Measurements from ENCODE around the gene TBL1XR1. TPM values are rescaled to one million over a fixed set of nuclear protein-coding genes. Genes with fewer than 3 reads are reported as not detected.
A peak's percentile ranks its signal among the peaks of the same experiment; 100 is the strongest.

Gene TBL1XR1
- total and polyA plus RNA-seq, 7 experiments from 2014 or later: 20.8 to 173 (median 107) TPM

GRCh38 chr3:177154733-177155132 is 42.5 kb downstream of the TBL1XR1 start:
- Histone ChIP-seq H3K4me1 (ENCODE audit: control insufficient read depth in 2 of 2, insufficient read depth in 2 of 2, low read length in 2 of 2) (peaks cover 0 to 9% of the 10 kb centered on the region in 2 donors), H3K27ac (ENCODE audit: low read depth, low read length) (no peak overlapping the region), H3K9me3 (ENCODE audit: control insufficient read depth in 2 of 3, low read length in 3 of 3) (no peaks in the 10 kb centered on the region), H3K36me3 (ENCODE audit: control insufficient read depth in 2 of 3, insufficient read depth in 3 of 3, low read length in 3 of 3) (no peaks in the 10 kb centered on the region), H3K27me3 (ENCODE audit: control insufficient read depth in 2 of 2, insufficient read depth in 2 of 2, low read length in 2 of 2) (no peaks in the 10 kb centered on the region), H3K4me3 (ENCODE audit: low read length) (no peak overlapping the region)
- H3K4me1 Mint-ChIP-seq: peaks cover 38 to 88% (median 69%) of the 10 kb centered on the region in 7 donors
- no peak overlapping the region for H3K4me3 Mint-ChIP-seq
- no peak for DNase-seq
- peak overlapping the region in 6 of 9 donors; percentile 48 to 86 (median 72) for H3K27ac Mint-ChIP-seq
- CTCF ChIA-PET: no interaction called here
- intact Hi-C loops (cut with micrococcal nuclease): no loop called here
- H3K36me3 Mint-ChIP-seq: peaks cover 0 to 18% (median 5%) of the 10 kb centered on the region in 5 donors
- no peak for ATAC-seq
- peaks cover 0 to 3% (median 0%) of the 10 kb centered on the region in 11 donors for H3K9me3 Mint-ChIP-seq
- H3K27me3 Mint-ChIP-seq: no peaks in the 10 kb centered on the region
- POLR2A ChIA-PET: interaction anchor here (1.2 kb wide), 1 partner anchor 42 kb away, joined by 3 read pairs; no protein-coding TSS in a partner anchor

- Mint-ChIP-seq H3K4me1 (peaks cover 40 to 84% (median 69%) of the 10 kb centered on the region in 7 donors), H3K4me3 (peak overlapping the region; percentile 8 to 69 (median 48))
- no peak overlapping the region for H3K27ac ChIP-seq (ENCODE audit: low read depth, low read length)
These were observed 46.2 kb downstream of the TBL1XR1 start for GRCh38 chr3:177150970-177151627.

GRCh38 chr3:177150218-177150916 is 46.9 kb downstream of the TBL1XR1 start:
- Histone ChIP-seq H3K9me3 (ENCODE audit: control insufficient read depth in 2 of 3, low read length in 3 of 3) (no peaks in the 10 kb centered on the region), H3K36me3 (ENCODE audit: control insufficient read depth in 2 of 3, insufficient read depth in 3 of 3, low read length in 3 of 3) (no peaks in the 10 kb centered on the region), H3K27ac (ENCODE audit: low read depth, low read length) (no peak overlapping the region), H3K4me3 (ENCODE audit: low read length) (no peak overlapping the region), H3K27me3 (ENCODE audit: control insufficient read depth in 2 of 2, insufficient read depth in 2 of 2, low read length in 2 of 2) (no peaks in the 10 kb centered on the region), H3K4me1 (ENCODE audit: control insufficient read depth in 2 of 2, insufficient read depth in 2 of 2, low read length in 2 of 2) (peaks cover 22% of the 10 kb centered on the region in 2 donors)
- POLR2A ChIA-PET: interaction anchor here (0.5 to 1.4 kb wide), 3 partner anchors 9 to 79 kb away, joined by 3 to 8 read pairs (median 5); no protein-coding TSS in a partner anchor
- DNase-seq: no peak
- Mint-ChIP-seq H3K27ac (peak overlapping the region; percentile 2 to 77 (median 43)), H3K27me3 (no peaks in the 10 kb centered on the region), H3K4me1 (peaks cover 46 to 91% (median 76%) of the 10 kb centered on the region in 7 donors), H3K36me3 (peaks cover 0 to 8% (median 4%) of the 10 kb centered on the region in 5 donors), H3K4me3 (peak overlapping the region in 5 of 10 donors; percentile 43 to 69 (median 56)), H3K9me3 (no peaks in the 10 kb centered on the region)
- no peak for ATAC-seq
- CTCF ChIA-PET: interaction anchor here (0.6 to 0.9 kb wide), 2 partner anchors 10 to 37 kb away, joined by 3 to 4 read pairs; no protein-coding TSS in a partner anchor
- intact Hi-C loops (cut with micrococcal nuclease): loop anchor here in 1 of 2 donors (2.0 kb wide), 1 partner anchor 18 kb away; no protein-coding TSS in a partner anchor

More at GRCh38 chr3:177150970-177151627, 46.2 kb downstream of the TBL1XR1 start:
- Mint-ChIP-seq H3K27ac (peak overlapping the region in 8 of 9 donors; percentile 26 to 87 (median 73)), H3K9me3 (no peaks in the 10 kb centered on the region), H3K36me3 (peaks cover 0 to 8% (median 4%) of the 10 kb centered on the region in 5 donors), H3K27me3 (no peaks in the 10 kb centered on the region)
- H3K36me3 ChIP-seq (ENCODE audit: control insufficient read depth in 2 of 3, insufficient read depth in 3 of 3, low read length in 3 of 3): no peaks in the 10 kb centered on the region
- ChIA-PET POLR2A (interaction anchor here (0.5 to 1.1 kb wide), 2 partner anchors 11 to 80 kb away, joined by 3 to 5 read pairs; no protein-coding TSS in a partner anchor), CTCF (interaction anchor here (0.5 to 0.9 kb wide), 2 partner anchors 10 to 37 kb away, joined by 3 to 4 read pairs; no protein-coding TSS in a partner anchor)
- no peaks in the 10 kb centered on the region for H3K9me3 ChIP-seq (ENCODE audit: control insufficient read depth in 2 of 3, low read length in 3 of 3)
- H3K4me1 ChIP-seq (ENCODE audit: control insufficient read depth in 2 of 2, insufficient read depth in 2 of 2, low read length in 2 of 2): peaks cover 14 to 18% of the 10 kb centered on the region in 2 donors
- DNase-seq (peak in 5 of 9 donors; percentile 15 to 41 (median 31)), ATAC-seq (peak; percentile 81)
- H3K27me3 ChIP-seq (ENCODE audit: control insufficient read depth in 2 of 2, insufficient read depth in 2 of 2, low read length in 2 of 2): no peaks in the 10 kb centered on the region
- intact Hi-C loops (cut with micrococcal nuclease): loop anchor here in 1 of 2 donors (1.0 to 2.0 kb wide), 2 partner anchors 10 to 18 kb away; no protein-coding TSS in a partner anchor
- H3K4me3 ChIP-seq (ENCODE audit: low read length): no peak overlapping the region

GRCh38 chr3:177149106-177149505 is 48.2 kb downstream of the TBL1XR1 start:
- H3K36me3 Mint-ChIP-seq: peaks cover 0 to 5% (median 0%) of the 10 kb centered on the region in 5 donors
- peaks cover 29 to 31% of the 10 kb centered on the region in 2 donors for H3K4me1 ChIP-seq (ENCODE audit: control insufficient read depth in 2 of 2, insufficient read depth in 2 of 2, low read length in 2 of 2)
- POLR2A ChIA-PET: interaction anchor here (1.2 to 1.4 kb wide), 2 partner anchors 11 to 69 kb away, joined by 4 to 8 read pairs; no protein-coding TSS in a partner anchor

GRCh38 chr3:177147790-177148189 is 49.5 kb downstream of the TBL1XR1 start:
- Histone ChIP-seq H3K36me3 (ENCODE audit: control insufficient read depth in 2 of 3, insufficient read depth in 3 of 3, low read length in 3 of 3) (no peaks in the 10 kb centered on the region), H3K27ac (ENCODE audit: low read depth, low read length) (no peak overlapping the region), H3K4me3 (ENCODE audit: low read length) (no peak overlapping the region), H3K27me3 (ENCODE audit: control insufficient read depth in 2 of 2, insufficient read depth in 2 of 2, low read length in 2 of 2) (no peaks in the 10 kb centered on the region), H3K4me1 (ENCODE audit: control insufficient read depth in 2 of 2, insufficient read depth in 2 of 2, low read length in 2 of 2) (peaks cover 32 to 33% of the 10 kb centered on the region in 2 donors), H3K9me3 (ENCODE audit: control insufficient read depth in 2 of 3, low read length in 3 of 3) (no peaks in the 10 kb centered on the region)
- Mint-ChIP-seq H3K9me3 (no peaks in the 10 kb centered on the region), H3K4me3 (peak overlapping the region in 7 of 10 donors; percentile 6 to 73 (median 44)), H3K4me1 (peaks cover 51 to 94% (median 84%) of the 10 kb centered on the region in 7 donors), H3K36me3 (peaks cover 0 to 8% (median 3%) of the 10 kb centered on the region in 5 donors), H3K27ac (peak overlapping the region; percentile 3 to 86 (median 72)), H3K27me3 (no peaks in the 10 kb centered on the region)
- no peak for DNase-seq
- intact Hi-C loops (cut with micrococcal nuclease): loop anchor here in 1 of 2 donors (5.0 kb wide), 1 partner anchor 90 kb away; no protein-coding TSS in a partner anchor
- CTCF ChIA-PET: no interaction called here
- ATAC-seq: no peak
- POLR2A ChIA-PET: interaction anchor here (0.6 kb wide), 3 partner anchors 35 to 451 kb away, joined by 3 to 4 read pairs (median 3); no protein-coding TSS in a partner anchor

More at GRCh38 chr3:177149106-177149505, 48.2 kb downstream of the TBL1XR1 start:
- H3K36me3 ChIP-seq (ENCODE audit: control insufficient read depth in 2 of 3, insufficient read depth in 3 of 3, low read length in 3 of 3): no peaks in the 10 kb centered on the region
- H3K4me3 ChIP-seq (ENCODE audit: low read length): no peak overlapping the region
- ATAC-seq: no peak
- CTCF ChIA-PET: no interaction called here
- Mint-ChIP-seq H3K27ac (no peak overlapping the region), H3K4me3 (no peak overlapping the region), H3K27me3 (no peaks in the 10 kb centered on the region), H3K9me3 (no peaks in the 10 kb centered on the region), H3K4me1 (peaks cover 47 to 93% (median 78%) of the 10 kb centered on the region in 7 donors)
- no peaks in the 10 kb centered on the region for H3K9me3 ChIP-seq (ENCODE audit: control insufficient read depth in 2 of 3, low read length in 3 of 3)
- DNase-seq: no peak
- intact Hi-C loops (cut with micrococcal nuclease): loop anchor here in 1 of 2 donors (5.0 kb wide), 1 partner anchor 92 kb away; no protein-coding TSS in a partner anchor
- no peak overlapping the region for H3K27ac ChIP-seq (ENCODE audit: low read depth, low read length)
- no peaks in the 10 kb centered on the region for H3K27me3 ChIP-seq (ENCODE audit: control insufficient read depth in 2 of 2, insufficient read depth in 2 of 2, low read length in 2 of 2)

GRCh38 chr3:177146646-177147045 is 50.6 kb downstream of the TBL1XR1 start:
- Histone ChIP-seq H3K4me1 (ENCODE audit: control insufficient read depth in 2 of 2, insufficient read depth in 2 of 2, low read length in 2 of 2) (peaks cover 40% of the 10 kb centered on the region in 2 donors), H3K27ac (ENCODE audit: low read depth, low read length) (no peak overlapping the region), H3K36me3 (ENCODE audit: control insufficient read depth in 2 of 3, insufficient read depth in 3 of 3, low read length in 3 of 3) (no peaks in the 10 kb centered on the region), H3K9me3 (ENCODE audit: control insufficient read depth in 2 of 3, low read length in 3 of 3) (no peaks in the 10 kb centered on the region), H3K27me3 (ENCODE audit: control insufficient read depth in 2 of 2, insufficient read depth in 2 of 2, low read length in 2 of 2) (no peaks in the 10 kb centered on the region), H3K4me3 (ENCODE audit: low read length) (peak overlapping the region; percentile 21)
- ATAC-seq: no peak
- Mint-ChIP-seq H3K4me1 (peaks cover 47 to 92% (median 81%) of the 10 kb centered on the region in 7 donors), H3K27me3 (no peaks in the 10 kb centered on the region), H3K4me3 (peak overlapping the region in 9 of 10 donors; percentile 4 to 73 (median 49)), H3K9me3 (no peaks in the 10 kb centered on the region), H3K27ac (peak overlapping the region; percentile 50 to 86 (median 73)), H3K36me3 (peaks cover 0 to 8% (median 3%) of the 10 kb centered on the region in 5 donors)
- CTCF ChIA-PET: interaction anchor here (1.0 kb wide), 1 partner anchor 52 kb away, joined by 3 read pairs; no protein-coding TSS in a partner anchor
- POLR2A ChIA-PET: interaction anchor here (0.6 to 1.8 kb wide), 2 partner anchors 89 to 213 kb away, joined by 3 to 8 read pairs; no protein-coding TSS in a partner anchor
- DNase-seq: no peak
- intact Hi-C loops (cut with micrococcal nuclease): loop anchor here in 1 of 2 donors (5.0 kb wide), 1 partner anchor 89 kb away; no protein-coding TSS in a partner anchor

All from naive thymus-derived CD4-positive, alpha-beta T cell (primary cell).